GM21528 (cell line): Measurements from ENCODE around the gene COX17.

ENCODE experiments used
- ATAC-seq: cut with Tn5 transposase; IDR thresholded peaks from one replicate; pipeline ENCODE4 v1.9.1; 2021; ENCODE audit warnings: mild to moderate bottlenecking, moderate library complexity; ENCODE audit not compliant: unreplicated experiment, low FRiP score

The COX17 gene

GRCh38 chr3:119647171-119647570 is 30.0 kb downstream of the COX17 start:
- ATAC-seq: no peak

GRCh38 chr3:119645813-119646212 is 31.4 kb downstream of the COX17 start:
- ATAC-seq: no peak

GRCh38 chr3:119644481-119644880 is 32.7 kb downstream of the COX17 start:
- no peak for ATAC-seq

GRCh38 chr3:119643528-119643927 is 33.7 kb downstream of the COX17 start:
- no peak for ATAC-seq

GRCh38 chr3:119642746-119643473 is 34.3 kb downstream of the COX17 start:
- no peak for ATAC-seq

GRCh38 chr3:119641416-119641815 is 35.8 kb downstream of the COX17 start:
- ATAC-seq: no peak

- no peak for ATAC-seq
These were observed 37.5 kb downstream of the COX17 start for GRCh38 chr3:119639494-119640350.

- ATAC-seq: peak; percentile 36
These were observed 39.3 kb downstream of the COX17 start for GRCh38 chr3:119637679-119638477.

- ATAC-seq: no peak
These were observed 40.2 kb downstream of the COX17 start for GRCh38 chr3:119636891-119637611.

GRCh38 chr3:119636249-119636648 is 41.0 kb downstream of the COX17 start:
- no peak for ATAC-seq

- ATAC-seq: no peak
These were observed 41.5 kb downstream of the COX17 start for GRCh38 chr3:119635719-119636118.

- no peak for ATAC-seq
These were observed 44.4 kb downstream of the COX17 start for GRCh38 chr3:119632829-119633228.

GRCh38 chr3:119632216-119632615 is 45.0 kb downstream of the COX17 start:
- ATAC-seq: no peak

GRCh38 chr3:119631516-119631915 is 45.7 kb downstream of the COX17 start:
- no peak for ATAC-seq

- no peak for ATAC-seq
These were observed 46.3 kb downstream of the COX17 start for GRCh38 chr3:119630880-119631329.

- ATAC-seq: no peak
These were observed 46.9 kb downstream of the COX17 start for GRCh38 chr3:119630128-119630879.

GRCh38 chr3:119628816-119629445 is 48.3 kb downstream of the COX17 start:
- ATAC-seq: peak; percentile 32

GRCh38 chr3:119628390-119628789 is 48.8 kb downstream of the COX17 start:
- peak; percentile 50 for ATAC-seq

- ATAC-seq: no peak
These were observed 49.7 kb downstream of the COX17 start for GRCh38 chr3:119627461-119627860.
